ENCODE data around the gene EPHA6.
"Not testable (repeated sequence)": the region's sequence is repeated elsewhere in the genome, so short reads cannot be mapped to it uniquely, and the experiment has no call there.

EPHA6 gene

GRCh38 chr3:96915445-96915844, 101.1 kb downstream of the EPHA6 start:
- DNase-seq (ENCODE audit: low read depth) = no peak

GRCh38 chr3:96931119-96931862, 116.9 kb downstream of the EPHA6 start:
- no peak for DNase-seq (ENCODE audit: low read depth)

- DNase-seq (ENCODE audit: low read depth) = not testable (repeated sequence)
These were observed 127.7 kb downstream of the EPHA6 start for GRCh38 chr3:96942131-96942530.

GRCh38 chr3:96958856-96959255, 144.5 kb downstream of the EPHA6 start:
- no peak for DNase-seq (ENCODE audit: low read depth)

GRCh38 chr3:96959474-96959873, 145.1 kb downstream of the EPHA6 start:
- no peak for DNase-seq (ENCODE audit: low read depth)

- DNase-seq (ENCODE audit: low read depth) = no peak
These were observed 145.7 kb downstream of the EPHA6 start for GRCh38 chr3:96959901-96960641.

- no peak for DNase-seq (ENCODE audit: low read depth)
These were observed 146.4 kb downstream of the EPHA6 start for GRCh38 chr3:96960661-96961330.

GRCh38 chr3:96961576-96961975, 147.2 kb downstream of the EPHA6 start:
- DNase-seq (ENCODE audit: low read depth) = no peak

GRCh38 chr3:96966181-96966929, 152.0 kb downstream of the EPHA6 start:
- no peak for DNase-seq (ENCODE audit: low read depth)

GRCh38 chr3:96970211-96970610, 155.8 kb downstream of the EPHA6 start:
- no peak for DNase-seq (ENCODE audit: low read depth)

- no peak for DNase-seq (ENCODE audit: low read depth)
These were observed 163.3 kb downstream of the EPHA6 start for GRCh38 chr3:96977671-96978070.

GRCh38 chr3:96983716-96984115, 169.3 kb downstream of the EPHA6 start:
- not testable (repeated sequence) for DNase-seq (ENCODE audit: low read depth)

GRCh38 chr3:96986241-96986640, 171.8 kb downstream of the EPHA6 start:
- no peak for DNase-seq (ENCODE audit: low read depth)

- no peak for DNase-seq (ENCODE audit: low read depth)
These were observed 176.8 kb downstream of the EPHA6 start for GRCh38 chr3:96991231-96991630.

GRCh38 chr3:96991800-96992365, 177.5 kb downstream of the EPHA6 start:
- no peak for DNase-seq (ENCODE audit: low read depth)

- no peak for DNase-seq (ENCODE audit: low read depth)
These were observed 180.6 kb downstream of the EPHA6 start for GRCh38 chr3:96994988-96995387.

- DNase-seq (ENCODE audit: low read depth) = no peak
These were observed 181.6 kb downstream of the EPHA6 start for GRCh38 chr3:96996009-96996408.

GRCh38 chr3:97001611-97002010, 187.2 kb downstream of the EPHA6 start:
- no peak for DNase-seq (ENCODE audit: low read depth)

GRCh38 chr3:97009427-97010019, 195.1 kb downstream of the EPHA6 start:
- no peak for DNase-seq (ENCODE audit: low read depth)

GRCh38 chr3:97010881-97011657, 196.7 kb downstream of the EPHA6 start:
- DNase-seq (ENCODE audit: low read depth) = no peak

GRCh38 chr3:97021778-97022177, 207.4 kb downstream of the EPHA6 start:
- DNase-seq (ENCODE audit: low read depth) = no peak
